ENCODE measurements around the gene MC3R.

- no peak for TF ChIP-seq SP1 (IDR thresholded peaks at IDR 0.05)
- TF ChIP-seq ZNF384 (IDR thresholded peaks at IDR 0.05) = no peak
- TF ChIP-seq NFRKB (IDR thresholded peaks at IDR 0.05) = no peak
- no peak for TF ChIP-seq SUZ12 (IDR thresholded peaks at IDR 0.05)
- no peak for TF ChIP-seq FOXM1 (IDR thresholded peaks at IDR 0.05; ENCODE audit: borderline replicate concordance)
- TF ChIP-seq BHLHE40 (IDR thresholded peaks at IDR 0.05; ENCODE audit: borderline replicate concordance) = no peak
- TF ChIP-seq TARDBP (IDR thresholded peaks at IDR 0.05) = no peak
- no peak for TF ChIP-seq CTBP1 (IDR thresholded peaks at IDR 0.05; ENCODE audit: borderline replicate concordance)
- no peak for TF ChIP-seq ELF4 (IDR thresholded peaks at IDR 0.05)
- TF ChIP-seq FOXK2 (IDR thresholded peaks at IDR 0.05) = no peak
- no peak for TF ChIP-seq ARNT (IDR thresholded peaks at IDR 0.05)
- TF ChIP-seq FOXA1 (IDR thresholded peaks at IDR 0.05) = no peak
These were observed 40.9 kb upstream of the MC3R start for GRCh38 chr20:56207656-56208055.
